ENCODE measurements around the gene BRMS1. TPM values are rescaled to one million over a fixed set of nuclear protein-coding genes. Genes with fewer than 3 reads are reported as not detected.

The BRMS1 gene
- total RNA-seq, 1 donor from 2014 or later, result 23.3 TPM

GRCh38 chr11:66326261-66327111, 18.4 kb downstream of the BRMS1 start:
- DNase-seq (ENCODE audit: low spot score), result no peak
- Mint-ChIP-seq H3K4me3 (ENCODE audit: unreplicated experiment) (no peak overlapping the region), H3K27ac (ENCODE audit: unreplicated experiment) (peak overlapping the region; percentile 92), H3K36me3 (ENCODE audit: low read depth) (no peaks in the 10 kb centered on the region), H3K27me3 (ENCODE audit: low read depth) (no peaks in the 10 kb centered on the region), H3K4me1 (ENCODE audit: low read depth) (peaks cover 51% of the 10 kb centered on the region), H3K9me3 (ENCODE audit: low read depth) (no peaks in the 10 kb centered on the region)
- no peak for TF ChIP-seq CTCF (IDR thresholded peaks at IDR 0.05)

- Mint-ChIP-seq H3K36me3 (ENCODE audit: low read depth) (peaks cover under 1% of the 10 kb centered on the region), H3K27ac (ENCODE audit: unreplicated experiment) (peak overlapping the region; percentile 92)
- no peak for DNase-seq (ENCODE audit: low spot score)
Measured at GRCh38 chr11:66325263-66325671, 19.6 kb downstream of the BRMS1 start.

GRCh38 chr11:66324664-66325063, 20.2 kb downstream of the BRMS1 start:
- TF ChIP-seq CTCF (IDR thresholded peaks at IDR 0.05), result no peak
- DNase-seq (ENCODE audit: low spot score), result no peak
- H3K4me1 Mint-ChIP-seq (ENCODE audit: low read depth), result peaks cover 51% of the 10 kb centered on the region
- peaks cover 3% of the 10 kb centered on the region for H3K9me3 Mint-ChIP-seq (ENCODE audit: low read depth)
- H3K36me3 Mint-ChIP-seq (ENCODE audit: low read depth), result peaks cover 3% of the 10 kb centered on the region
- peak overlapping the region; percentile 92 for H3K27ac Mint-ChIP-seq (ENCODE audit: unreplicated experiment)
- no peaks in the 10 kb centered on the region for H3K27me3 Mint-ChIP-seq (ENCODE audit: low read depth)
- no peak overlapping the region for H3K4me3 Mint-ChIP-seq (ENCODE audit: unreplicated experiment)

More at GRCh38 chr11:66325263-66325671, 19.6 kb downstream of the BRMS1 start:
- TF ChIP-seq CTCF (IDR thresholded peaks at IDR 0.05), result no peak
- Mint-ChIP-seq H3K4me3 (ENCODE audit: unreplicated experiment) (no peak overlapping the region), H3K27me3 (ENCODE audit: low read depth) (no peaks in the 10 kb centered on the region), H3K4me1 (ENCODE audit: low read depth) (peaks cover 51% of the 10 kb centered on the region), H3K9me3 (ENCODE audit: low read depth) (peaks cover 1% of the 10 kb centered on the region)

GRCh38 chr11:66323684-66324083, 21.2 kb downstream of the BRMS1 start:
- no peak for TF ChIP-seq CTCF (IDR thresholded peaks at IDR 0.05)
- Mint-ChIP-seq H3K27me3 (ENCODE audit: low read depth) (no peaks in the 10 kb centered on the region), H3K4me1 (ENCODE audit: low read depth) (peaks cover 56% of the 10 kb centered on the region), H3K4me3 (ENCODE audit: unreplicated experiment) (no peak overlapping the region), H3K36me3 (ENCODE audit: low read depth) (peaks cover 3% of the 10 kb centered on the region), H3K9me3 (ENCODE audit: low read depth) (peaks cover 3% of the 10 kb centered on the region), H3K27ac (ENCODE audit: unreplicated experiment) (no peak overlapping the region)
- no peak for DNase-seq (ENCODE audit: low spot score)

DNA sequence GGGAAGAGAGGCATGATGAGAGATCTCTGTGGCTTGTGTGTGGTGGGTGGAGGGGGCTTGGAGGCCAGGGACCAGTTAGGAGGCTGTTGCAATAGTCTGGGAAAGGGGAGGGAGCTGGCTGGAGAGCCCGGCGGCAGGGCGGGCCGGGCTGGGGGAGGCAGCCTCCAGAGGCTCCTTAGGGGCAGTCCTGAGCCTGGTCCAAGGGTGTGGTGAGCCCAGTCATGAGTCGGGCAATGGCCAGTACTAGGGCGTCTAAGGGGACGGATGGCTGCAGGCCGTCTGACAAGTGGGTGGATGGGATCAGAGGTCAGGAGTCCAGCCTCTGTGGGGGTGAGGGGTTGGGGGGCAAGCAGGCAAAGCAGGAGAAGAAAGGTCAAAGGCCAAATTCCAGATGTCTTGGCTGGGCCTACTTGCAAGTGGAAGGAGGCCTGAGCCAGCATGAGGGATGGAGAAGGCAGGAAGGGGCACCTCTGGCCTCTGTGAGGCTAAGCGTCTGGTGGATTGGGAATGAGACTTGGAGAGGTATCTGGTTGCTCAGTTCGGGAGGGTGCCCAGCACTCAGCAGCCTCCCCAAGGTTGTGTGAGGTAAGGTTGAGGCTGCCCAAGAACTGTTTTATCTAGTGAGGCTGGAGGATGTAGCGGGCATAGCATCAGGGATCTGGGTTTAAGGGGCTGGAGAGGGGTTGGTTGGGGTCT, 22.0 kb downstream of the BRMS1 start:
- H3K36me3 Mint-ChIP-seq (ENCODE audit: low read depth), result peaks cover 3% of the 10 kb centered on the region
- no peak overlapping the region for H3K4me3 Mint-ChIP-seq (ENCODE audit: unreplicated experiment)
- no peak for DNase-seq (ENCODE audit: low spot score)
- no peak overlapping the region for H3K27ac Mint-ChIP-seq (ENCODE audit: unreplicated experiment)
- H3K4me1 Mint-ChIP-seq (ENCODE audit: low read depth), result peaks cover 56% of the 10 kb centered on the region
- H3K9me3 Mint-ChIP-seq (ENCODE audit: low read depth), result peaks cover 3% of the 10 kb centered on the region
- TF ChIP-seq CTCF (IDR thresholded peaks at IDR 0.05), result no peak
- no peaks in the 10 kb centered on the region for H3K27me3 Mint-ChIP-seq (ENCODE audit: low read depth)

Data from chondrocyte (in vitro differentiated cells).